Aorta (tissue), 5 donors: ENCODE data around the gene ACYP1. TPM values are rescaled to one million over a fixed set of nuclear protein-coding genes. Genes with fewer than 3 reads are reported as not detected.

Source experiments
- ATAC-seq: fragments of 200-7000 bp; cut with Tn5 transposase; one replicate; pipeline ENCODE4 v1.9.1; 2022; ENCODE audit warnings: moderate library complexity; ENCODE audit not compliant: low FRiP score
- DNase-seq, 2 donors: peaks; one replicate each; pipeline ENCODE4 v3.0.0-alpha.2; 2020
- H3K27ac ChIP-seq, 2 donors: one replicate each; pipeline ENCODE4 v1.5.1; 2013; ENCODE audit warnings: low read length in 2 of 2, mild to moderate bottlenecking in 2 of 2, moderate library complexity in 2 of 2, control low read depth in 1 of 2, inconsistent platforms in 1 of 2, low read depth in 1 of 2
- H3K27me3 ChIP-seq, 2 donors: one replicate each; pipeline ENCODE4 v1.6.1; 2013; ENCODE audit warnings: control low read depth in 1 of 2, low read length in 1 of 2, mild to moderate bottlenecking in 1 of 2, moderate library complexity in 1 of 2; ENCODE audit not compliant: insufficient read depth in 2 of 2, control insufficient read depth in 1 of 2
- H3K36me3 ChIP-seq, 2 donors: one replicate each; pipeline ENCODE4 v1.6.1; 2013; ENCODE audit warnings: control low read depth in 1 of 2, low read length in 1 of 2, mild to moderate bottlenecking in 1 of 2; ENCODE audit not compliant: insufficient read depth in 2 of 2, control insufficient read depth in 1 of 2
- H3K4me1 ChIP-seq, 2 donors: one replicate each; pipeline ENCODE4 v1.6.1; 2013; ENCODE audit warnings: low read length in 2 of 2, control low read depth in 1 of 2, mild to moderate bottlenecking in 1 of 2, moderate library complexity in 1 of 2; ENCODE audit not compliant: insufficient read depth in 2 of 2, control insufficient read depth in 1 of 2
- H3K4me3 ChIP-seq, 2 donors: one replicate each; pipeline ENCODE4 v1.5.1; 2013; ENCODE audit warnings: low read length in 2 of 2, control low read depth in 1 of 2, mild to moderate bottlenecking in 1 of 2
- H3K9me3 ChIP-seq: one replicate; pipeline ENCODE4 v1.6.1; 2013; ENCODE audit warnings: mild to moderate bottlenecking, low read length; ENCODE audit not compliant: control insufficient read depth
- WGBS, 2 donors: extraction: QIAGEN DNeasy Blood & Tissue Kit; methylation state at CpG; one replicate each; pipeline ENCODE4 v1.1.7; 2013; 5-methylcytosine and 5-hydroxymethylcytosine counted together
- intact Hi-C, 2 donors: fragments of 100-400 bp; cut with DNase I; formaldehyde crosslinking; loops; one replicate each; pipeline versions ENCODE4 v1.14.2 to v1.15.0; 2022
- polyA plus RNA-seq, 2 donors: library from polyadenylated mRNA; stranded (reverse); fragments of 200-250 nt; gene quantifications; one replicate each; pipeline ENCODE4 v1.2.3, GENCODE V29; 2013
- total RNA-seq, 2 donors: library from RNA; stranded (reverse); fragmentation: NEBNext Ultra II Directional; extraction: Animal tissue kit (Norgen Biotek cat#: 25700); gene quantifications; one replicate each; pipeline ENCODE4 v1.2.1, GENCODE V29; 2021
- donor health status: healthy with polysubstance abuse.
- donor health status: Bipolar disorder and iron deficiency.
- donor health status: DM: no; HTN: no; CAD: no.
- donor health status: DM: no; HTN: no; CAD: no.
- donor health status: DM: yes; HTN: yes; CAD: no.

Gene ACYP1
- total and polyA plus RNA-seq, 4 donors: 10.5 to 23.9 (median 16.4) TPM

- intact Hi-C loops: no loop called here
- Histone ChIP-seq H3K36me3 (peaks cover 1 to 2% of the 10 kb centered on the region in 2 donors), H3K27me3 (no peaks in the 10 kb centered on the region), H3K4me3 (no peak overlapping the region), H3K9me3 (no peaks in the 10 kb centered on the region), H3K4me1 (peaks cover 0 to 2% of the 10 kb centered on the region in 2 donors), H3K27ac (no peak overlapping the region)
- ATAC-seq (no peak), DNase-seq (no peak)
- WGBS, 2 donors: 89 to 95% methylated on average over 4 of the region's 4 CpGs
Measured at GRCh38 chr14:75041613-75042012, 22.2 kb downstream of the ACYP1 start.

DNA sequence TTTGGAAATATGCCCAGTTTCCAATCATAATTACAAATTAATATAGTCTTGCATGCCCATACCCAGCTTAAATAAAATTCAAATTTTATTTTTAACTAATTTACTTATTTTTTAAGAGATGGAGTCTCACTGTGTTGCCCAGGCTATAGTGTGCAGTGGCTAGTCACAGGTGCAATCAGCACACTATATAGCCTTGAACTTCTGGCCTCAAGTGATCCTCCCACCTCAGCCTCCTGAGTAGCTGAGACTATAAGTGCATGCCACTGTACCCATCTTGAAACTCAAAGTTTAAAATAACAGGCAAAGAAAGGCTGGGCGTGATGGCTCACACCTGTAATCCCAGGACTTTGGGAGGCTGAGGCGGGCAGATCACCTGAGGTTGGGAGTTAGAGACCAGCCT is 22.9 kb downstream of the ACYP1 start:
- Histone ChIP-seq H3K36me3 (peaks cover 1 to 4% of the 10 kb centered on the region in 2 donors), H3K4me1 (peaks cover 0 to 2% of the 10 kb centered on the region in 2 donors), H3K27ac (no peak overlapping the region), H3K27me3 (no peaks in the 10 kb centered on the region), H3K9me3 (no peaks in the 10 kb centered on the region), H3K4me3 (no peak overlapping the region)
- 97 to 100% methylated on average over 2 of the region's 2 CpGs for WGBS, 2 donors
- ATAC-seq: no peak
- intact Hi-C loops: no loop called here
- no peak for DNase-seq

DNA sequence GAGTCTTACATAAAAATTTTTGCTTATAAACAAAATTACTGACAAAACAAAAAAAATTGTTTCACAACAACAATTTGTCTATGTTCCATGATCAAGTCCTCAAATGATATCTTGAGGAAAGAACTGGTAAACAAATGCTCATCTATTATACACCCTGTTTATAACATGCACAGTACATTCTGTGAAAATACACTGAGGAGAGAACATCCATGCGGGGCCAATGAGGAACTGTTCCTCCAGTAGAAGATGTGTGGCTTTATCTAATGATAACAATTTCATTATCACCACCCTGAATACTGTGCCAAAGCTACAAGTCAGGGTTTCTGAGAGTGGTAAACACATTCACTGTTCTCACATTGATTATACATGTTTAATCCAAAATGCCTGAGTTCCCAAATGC is 23.3 kb downstream of the ACYP1 start:
- H3K27me3 ChIP-seq: no peaks in the 10 kb centered on the region
- ATAC-seq: no peak
- DNase-seq: no peak
- peaks cover 1 to 4% of the 10 kb centered on the region in 2 donors for H3K36me3 ChIP-seq
- no peak overlapping the region for H3K4me3 ChIP-seq
- intact Hi-C loops: no loop called here
- H3K4me1 ChIP-seq: peaks cover 0 to 2% of the 10 kb centered on the region in 2 donors
- no peak overlapping the region for H3K27ac ChIP-seq
- no peaks in the 10 kb centered on the region for H3K9me3 ChIP-seq
- WGBS, 2 donors: 73 to 83% methylated on average over 1 of the region's 1 CpG

- Histone ChIP-seq H3K4me1 (no peaks in the 10 kb centered on the region), H3K4me3 (no peak overlapping the region), H3K9me3 (no peaks in the 10 kb centered on the region), H3K27ac (no peak overlapping the region), H3K27me3 (no peaks in the 10 kb centered on the region), H3K36me3 (peaks cover 2 to 4% of the 10 kb centered on the region in 2 donors)
- WGBS, 2 donors: 91 to 92% methylated on average over 2 of the region's 2 CpGs
- no peak for ATAC-seq
- DNase-seq: no peak
- intact Hi-C loops: no loop called here
Measured at GRCh38 chr14:75032939-75033338, 30.9 kb downstream of the ACYP1 start.

- Histone ChIP-seq H3K4me1 (no peaks in the 10 kb centered on the region), H3K27ac (no peak overlapping the region), H3K4me3 (no peak overlapping the region), H3K9me3 (no peaks in the 10 kb centered on the region), H3K36me3 (peaks cover 0 to 4% of the 10 kb centered on the region in 2 donors), H3K27me3 (no peaks in the 10 kb centered on the region)
- no peak for ATAC-seq
- WGBS, 2 donors: 0 to 1% methylated on average over 1 of the region's 1 CpG
- no peak for DNase-seq
- intact Hi-C loops: no loop called here
Measured at GRCh38 chr14:75030147-75030546, 33.7 kb downstream of the ACYP1 start.

DNA sequence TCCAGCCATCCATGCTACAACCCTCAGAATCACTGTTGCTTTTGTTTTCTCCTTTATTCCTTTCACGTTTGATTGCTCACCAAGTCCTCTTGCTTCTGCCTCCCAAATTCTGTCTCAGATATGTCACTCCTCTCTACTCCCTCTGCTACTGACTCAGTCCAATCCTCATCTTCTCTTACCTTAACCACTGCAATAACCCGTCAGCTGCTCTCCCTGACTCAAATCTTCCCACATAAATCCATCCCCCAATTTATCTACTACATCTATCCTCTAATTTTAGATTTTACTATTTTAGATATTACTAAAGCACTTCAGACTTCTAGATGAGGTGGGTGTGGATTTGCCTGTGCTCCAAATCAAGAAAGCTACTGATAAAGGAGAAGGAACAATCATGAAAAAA is 37.9 kb downstream of the ACYP1 start:
- Histone ChIP-seq H3K27ac (no peak overlapping the region), H3K4me3 (no peak overlapping the region), H3K4me1 (no peaks in the 10 kb centered on the region), H3K9me3 (no peaks in the 10 kb centered on the region), H3K27me3 (no peaks in the 10 kb centered on the region), H3K36me3 (peaks cover 0 to 2% of the 10 kb centered on the region in 2 donors)
- intact Hi-C loops: no loop called here
- DNase-seq: no peak
- ATAC-seq: no peak
- 94 to 98% methylated on average over 2 of the region's 2 CpGs for WGBS, 2 donors

DNA sequence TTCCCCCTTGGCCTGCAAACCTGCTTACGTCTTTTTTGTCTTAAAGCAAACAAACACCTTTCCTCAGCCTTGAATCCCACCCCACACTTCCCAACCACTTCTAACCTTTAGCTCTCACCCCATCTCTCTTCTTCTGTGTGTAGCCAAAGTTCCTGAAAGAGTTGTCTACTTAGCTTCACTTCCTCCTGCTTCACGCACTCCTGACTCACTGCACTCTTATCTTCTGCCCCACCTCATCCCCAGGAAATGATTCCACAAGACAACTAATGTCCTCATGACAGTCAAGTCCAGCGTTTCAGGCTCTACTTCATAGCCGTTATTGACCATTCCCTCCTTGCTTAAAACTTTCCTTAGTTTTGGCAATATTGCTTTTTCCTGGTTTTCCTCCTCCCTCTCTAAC is 38.7 kb downstream of the ACYP1 start:
- Histone ChIP-seq H3K27me3 (no peaks in the 10 kb centered on the region), H3K27ac (no peak overlapping the region), H3K4me3 (no peak overlapping the region), H3K36me3 (peaks cover 0 to 2% of the 10 kb centered on the region in 2 donors), H3K9me3 (no peaks in the 10 kb centered on the region), H3K4me1 (no peaks in the 10 kb centered on the region)
- intact Hi-C loops: no loop called here
- 76 to 82% methylated on average over 4 of the region's 4 CpGs for WGBS, 2 donors
- no peak for ATAC-seq
- DNase-seq: no peak

- Histone ChIP-seq H3K36me3 (peaks cover 2 to 5% of the 10 kb centered on the region in 2 donors), H3K27ac (no peak overlapping the region), H3K27me3 (no peaks in the 10 kb centered on the region), H3K4me3 (no peak overlapping the region), H3K4me1 (no peaks in the 10 kb centered on the region), H3K9me3 (no peaks in the 10 kb centered on the region)
- DNase-seq (no peak), ATAC-seq (no peak)
- WGBS, 2 donors: 91 to 92% methylated on average over 1 of the region's 1 CpG
- intact Hi-C loops: no loop called here
Measured at GRCh38 chr14:75023108-75023507, 40.7 kb downstream of the ACYP1 start.

- intact Hi-C loops: no loop called here
- Histone ChIP-seq H3K9me3 (no peaks in the 10 kb centered on the region), H3K4me1 (no peaks in the 10 kb centered on the region), H3K4me3 (no peak overlapping the region), H3K27me3 (no peaks in the 10 kb centered on the region), H3K27ac (no peak overlapping the region), H3K36me3 (peaks cover 2 to 5% of the 10 kb centered on the region in 2 donors)
- DNase-seq (no peak), ATAC-seq (no peak)
- 68 to 72% methylated on average over 8 of the region's 8 CpGs for WGBS, 2 donors
Measured at GRCh38 chr14:75022655-75023054, 41.2 kb downstream of the ACYP1 start.
